OCI-LY7 (cell line): ENCODE data around the gene RAB3B. TPM values are rescaled to one million over a fixed set of nuclear protein-coding genes. Genes with fewer than 3 reads are reported as not detected.
A peak's percentile ranks its signal among the peaks of the same experiment; 100 is the strongest.

Experiments
- BruUV-seq: library from RNA; stranded (reverse); fragments of 400-500 nt; replicated peaks from 2 replicates; lab custom pipeline; 2021; lab: Mats Ljungman, UMichigan
- CTCF ChIA-PET: fragments of 300-600 bp; sonication (Branson Sonifier 250); formaldehyde crosslinking; loops from one replicate; lab custom pipeline; 2022; ENCODE audit warnings: antibody characterized with exemption; ENCODE audit not compliant: unreplicated experiment; lab: Charles Lee
- POLR2A ChIA-PET: fragments of 300-600 bp; sonication (Branson Sonifier 250); formaldehyde crosslinking; loops from one replicate; lab custom pipeline; 2022; ENCODE audit warnings: antibody characterized with exemption; lab: Charles Lee
- DNase-seq: peaks from one replicate; pipeline ENCODE4 v3.0.0-alpha.2; 2015; ENCODE audit warnings: low spot score
- H2AFZ ChIP-seq: fragments of 200-600 bp; sonication (generic), shearing (Covaris generic); 2 replicates; pipeline ENCODE4 v1.6.1; 2014; ENCODE audit warnings: mild to moderate bottlenecking, antibody characterized with exemption, low read length, moderate library complexity
- H3K27ac ChIP-seq: fragments of 200-600 bp; sonication (generic); 2 replicates; pipeline ENCODE4 v1.5.1; 2014; ENCODE audit warnings: mixed run types, low read depth, mild to moderate bottlenecking, moderate library complexity, low read length, inconsistent platforms; ENCODE audit not compliant: poor library complexity, severe bottlenecking
- H3K36me3 ChIP-seq: fragments of 200-600 bp; sonication (generic); 2 replicates; pipeline ENCODE4 v1.6.1; 2014; ENCODE audit warnings: mild to moderate bottlenecking, antibody characterized with exemption, low read length, moderate library complexity, mixed read lengths; ENCODE audit not compliant: insufficient read depth
- H3K4me1 ChIP-seq: fragments of 200-600 bp; sonication (generic); 2 replicates; pipeline ENCODE4 v1.5.1; 2014; ENCODE audit warnings: mild to moderate bottlenecking, low read length; ENCODE audit not compliant: insufficient read depth, poor library complexity, severe bottlenecking
- H3K4me2 ChIP-seq: fragments of 200-600 bp; sonication (generic); 2 replicates; pipeline ENCODE4 v1.6.1; 2014; ENCODE audit warnings: mild to moderate bottlenecking, low read length
- H3K4me3 ChIP-seq: fragments of 200-600 bp; sonication (generic); 2 replicates; pipeline ENCODE4 v1.5.1; 2014; ENCODE audit warnings: mild to moderate bottlenecking, low read depth, low read length; ENCODE audit not compliant: poor library complexity, severe bottlenecking
- H3K79me2 ChIP-seq: fragments of 200-600 bp; sonication (generic); 2 replicates; pipeline ENCODE4 v1.6.1; 2016; ENCODE audit warnings: low read depth, mild to moderate bottlenecking, low read length, moderate library complexity, mixed read lengths; ENCODE audit not compliant: insufficient read depth
- H3K9me2 ChIP-seq: fragments of 200-600 bp; sonication (generic); 2 replicates; pipeline ENCODE4 v1.6.1; 2016; ENCODE audit warnings: mild to moderate bottlenecking, low read length, mixed read lengths; ENCODE audit not compliant: insufficient read depth
- H3K9me3 ChIP-seq: fragments of 200-600 bp; sonication (generic); 2 replicates; pipeline ENCODE4 v1.6.1; 2014; ENCODE audit warnings: mild to moderate bottlenecking, mixed run types, low read length, mixed read lengths
- H4K20me1 ChIP-seq: fragments of 200-600 bp; sonication (generic); 2 replicates; pipeline ENCODE4 v1.6.1; 2014; ENCODE audit warnings: mild to moderate bottlenecking, antibody characterized with exemption, low read length, moderate library complexity, mixed read lengths; ENCODE audit not compliant: insufficient read depth
- EZH2phosphoT487 ChIP-seq: fragments of 200-600 bp; sonication (generic); IDR thresholded peaks from 2 replicates; pipeline ENCODE4 v1.6.1; 2018; ENCODE audit warnings: low read depth, borderline replicate concordance, mild to moderate bottlenecking, mixed run types, antibody characterized with exemption, low read length, moderate library complexity, mixed read lengths
- intact Hi-C: fragments of 100-400 bp; cut with micrococcal nuclease; formaldehyde crosslinking; loops from one replicate; pipeline ENCODE4 v1.10.0; 2022; ENCODE audit not compliant: unreplicated experiment
- total RNA-seq, 2 experiments: library from RNA; depleted of rRNA in 1 of 2; stranded (reverse); fragments of >200 nt in 1 of 2; shearing (Covaris generic) in 1 of 2; gene quantifications; 2 replicates each; pipeline ENCODE4 v1.2.3, GENCODE V29; 2014 to 2022
- TF ChIP-seq, protein P1 (sequence below): fragments of 200-600 bp; sonication (generic); conservative IDR thresholded peaks from 2 replicates; pipeline ENCODE4 v1.5.1; 2014; ENCODE audit warnings: mild to moderate bottlenecking, antibody characterized with exemption, low read length, moderate library complexity, mixed read lengths

RAB3B gene
- total RNA-seq, 2 experiments from 2014 or later = 0.03 TPM; not detected in 1

DNA sequence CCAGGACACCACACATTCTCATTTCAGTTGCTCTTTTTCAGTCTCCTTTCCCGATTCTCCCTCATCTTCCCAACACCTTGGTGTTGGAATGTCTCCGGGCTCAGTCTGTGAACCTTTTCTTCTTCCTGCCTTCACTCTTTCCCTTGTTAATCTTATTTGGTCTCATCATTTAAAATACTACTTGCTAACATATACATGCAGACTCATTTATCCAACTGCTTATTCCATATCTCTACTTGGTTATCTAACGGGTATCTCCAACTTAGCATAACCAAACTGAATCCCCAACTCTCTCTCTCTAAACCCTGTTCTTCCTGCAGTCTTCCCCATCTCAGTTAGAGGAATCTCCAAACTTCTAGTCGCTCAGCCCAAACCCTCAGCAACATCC lies 26.2 kb downstream of the RAB3B start:
- Histone ChIP-seq H3K9me2 (no peaks in the 10 kb centered on the region), H3K4me2 (peak overlapping the region; percentile 40), H4K20me1 (no peaks in the 10 kb centered on the region), H3K36me3 (no peaks in the 10 kb centered on the region), H2AFZ (peak overlapping the region; percentile 93), H3K9me3 (no peaks in the 10 kb centered on the region), H3K4me3 (no peak overlapping the region), H3K27ac (no peak overlapping the region), H3K79me2 (no peaks in the 10 kb centered on the region), H3K4me1 (peaks cover 24% of the 10 kb centered on the region)
- intact Hi-C loops = no loop called here
- no TSS peak for BruUV-seq
- POLR2A ChIA-PET = interaction anchor here (0.6 kb wide), 1 partner anchor 84 kb away, joined by 4 read pairs; no protein-coding TSS in a partner anchor
- CTCF ChIA-PET = no interaction called here
- DNase-seq = no peak
- TF ChIP-seq, protein P1, sequence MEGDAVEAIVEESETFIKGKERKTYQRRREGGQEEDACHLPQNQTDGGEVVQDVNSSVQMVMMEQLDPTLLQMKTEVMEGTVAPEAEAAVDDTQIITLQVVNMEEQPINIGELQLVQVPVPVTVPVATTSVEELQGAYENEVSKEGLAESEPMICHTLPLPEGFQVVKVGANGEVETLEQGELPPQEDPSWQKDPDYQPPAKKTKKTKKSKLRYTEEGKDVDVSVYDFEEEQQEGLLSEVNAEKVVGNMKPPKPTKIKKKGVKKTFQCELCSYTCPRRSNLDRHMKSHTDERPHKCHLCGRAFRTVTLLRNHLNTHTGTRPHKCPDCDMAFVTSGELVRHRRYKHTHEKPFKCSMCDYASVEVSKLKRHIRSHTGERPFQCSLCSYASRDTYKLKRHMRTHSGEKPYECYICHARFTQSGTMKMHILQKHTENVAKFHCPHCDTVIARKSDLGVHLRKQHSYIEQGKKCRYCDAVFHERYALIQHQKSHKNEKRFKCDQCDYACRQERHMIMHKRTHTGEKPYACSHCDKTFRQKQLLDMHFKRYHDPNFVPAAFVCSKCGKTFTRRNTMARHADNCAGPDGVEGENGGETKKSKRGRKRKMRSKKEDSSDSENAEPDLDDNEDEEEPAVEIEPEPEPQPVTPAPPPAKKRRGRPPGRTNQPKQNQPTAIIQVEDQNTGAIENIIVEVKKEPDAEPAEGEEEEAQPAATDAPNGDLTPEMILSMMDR = no peak
- no peak for TF ChIP-seq EZH2phosphoT487

GRCh38 chr1:51963592-51964308 lies 26.8 kb downstream of the RAB3B start:
- peak overlapping the region; percentile 40 for H3K4me2 ChIP-seq

More at GRCh38 chr1:51963592-51964308, 26.8 kb downstream of the RAB3B start:
- TF ChIP-seq, protein P1 = no peak
- H3K9me2 ChIP-seq = no peaks in the 10 kb centered on the region
- H2AFZ ChIP-seq = peak overlapping the region; percentile 93
- H3K27ac ChIP-seq = no peak overlapping the region
- no peaks in the 10 kb centered on the region for H3K79me2 ChIP-seq
- intact Hi-C loops = no loop called here
- H3K9me3 ChIP-seq = no peaks in the 10 kb centered on the region
- no peaks in the 10 kb centered on the region for H4K20me1 ChIP-seq
- DNase-seq = peak; percentile 44
- POLR2A ChIA-PET = interaction anchor here (0.6 kb wide), 2 partner anchors 16 to 85 kb away, joined by 3 to 4 read pairs; no protein-coding TSS in a partner anchor
- no peaks in the 10 kb centered on the region for H3K36me3 ChIP-seq
- CTCF ChIA-PET = no interaction called here
- no peak overlapping the region for H3K4me3 ChIP-seq
- BruUV-seq = no TSS peak
- H3K4me1 ChIP-seq = peaks cover 24% of the 10 kb centered on the region
